ENCODE results near the gene RMI1. TPM values are rescaled to one million over a fixed set of nuclear protein-coding genes. Genes with fewer than 3 reads are reported as not detected.

RMI1 gene
- total and polyA plus RNA-seq, 2 donors = 5.8 to 7.9 TPM

GRCh38 chr9:83964973-83965349, 15.6 kb upstream of the RMI1 start:
- no peaks in the 10 kb centered on the region for H3K9me3 ChIP-seq (ENCODE audit: control insufficient read depth in 2 of 2, insufficient read depth in 1 of 2, low read length in 1 of 2)
- no peak for DNase-seq (ENCODE audit: low read depth in 6 of 9, low spot score in 9 of 9)
- no peaks in the 10 kb centered on the region for H3K4me1 ChIP-seq (ENCODE audit: control insufficient read depth in 2 of 2, insufficient read depth in 2 of 2, low read length in 2 of 2)
- H3K27me3 ChIP-seq (ENCODE audit: control insufficient read depth in 2 of 2, insufficient read depth in 1 of 2, low read length in 1 of 2) = no peaks in the 10 kb centered on the region
- H3K27ac ChIP-seq (ENCODE audit: low read depth in 1 of 2, low read length in 1 of 2) = no peak overlapping the region
- no peak overlapping the region for H3K4me3 ChIP-seq (ENCODE audit: low read length in 2 of 2)
- peaks cover 3 to 28% of the 10 kb centered on the region in 2 donors for H3K36me3 ChIP-seq (ENCODE audit: control insufficient read depth in 2 of 2, insufficient read depth in 2 of 2, low read length in 1 of 2)
- WGBS = 93% methylated on average over 2 of the region's 2 CpGs

- no peak for DNase-seq (ENCODE audit: low read depth in 6 of 9, low spot score in 9 of 9)
Observed at GRCh38 chr9:83965350-83966208, 15.0 kb upstream of the RMI1 start.

GRCh38 chr9:83966209-83966582, 14.4 kb upstream of the RMI1 start:
- Histone ChIP-seq H3K4me1 (ENCODE audit: control insufficient read depth in 2 of 2, insufficient read depth in 2 of 2, low read length in 2 of 2) (no peaks in the 10 kb centered on the region), H3K27me3 (ENCODE audit: control insufficient read depth in 2 of 2, insufficient read depth in 1 of 2, low read length in 1 of 2) (no peaks in the 10 kb centered on the region), H3K36me3 (ENCODE audit: control insufficient read depth in 2 of 2, insufficient read depth in 2 of 2, low read length in 1 of 2) (peaks cover 3 to 41% of the 10 kb centered on the region in 2 donors), H3K27ac (ENCODE audit: low read depth in 1 of 2, low read length in 1 of 2) (no peak overlapping the region), H3K4me3 (ENCODE audit: low read length in 2 of 2) (no peak overlapping the region), H3K9me3 (ENCODE audit: control insufficient read depth in 2 of 2, insufficient read depth in 1 of 2, low read length in 1 of 2) (no peaks in the 10 kb centered on the region)
- no peak for DNase-seq (ENCODE audit: low read depth in 6 of 9, low spot score in 9 of 9)
- WGBS = 97% methylated on average over 8 of the region's 8 CpGs

More at GRCh38 chr9:83965350-83966208, 15.0 kb upstream of the RMI1 start:
- Histone ChIP-seq H3K4me1 (ENCODE audit: control insufficient read depth in 2 of 2, insufficient read depth in 2 of 2, low read length in 2 of 2) (no peaks in the 10 kb centered on the region), H3K27me3 (ENCODE audit: control insufficient read depth in 2 of 2, insufficient read depth in 1 of 2, low read length in 1 of 2) (no peaks in the 10 kb centered on the region), H3K27ac (ENCODE audit: low read depth in 1 of 2, low read length in 1 of 2) (no peak overlapping the region), H3K9me3 (ENCODE audit: control insufficient read depth in 2 of 2, insufficient read depth in 1 of 2, low read length in 1 of 2) (no peaks in the 10 kb centered on the region), H3K4me3 (ENCODE audit: low read length in 2 of 2) (no peak overlapping the region), H3K36me3 (ENCODE audit: control insufficient read depth in 2 of 2, insufficient read depth in 2 of 2, low read length in 1 of 2) (peaks cover 3 to 35% of the 10 kb centered on the region in 2 donors)
- 91% methylated on average over 11 of the region's 11 CpGs for WGBS

- peaks cover 11 to 50% of the 10 kb centered on the region in 2 donors for H3K36me3 ChIP-seq (ENCODE audit: control insufficient read depth in 2 of 2, insufficient read depth in 2 of 2, low read length in 1 of 2)
- no peak overlapping the region for H3K4me3 ChIP-seq (ENCODE audit: low read length in 2 of 2)
- WGBS = 92% methylated on average over 1 of the region's 1 CpG
- H3K4me1 ChIP-seq (ENCODE audit: control insufficient read depth in 2 of 2, insufficient read depth in 2 of 2, low read length in 2 of 2) = no peaks in the 10 kb centered on the region
- no peak overlapping the region for H3K27ac ChIP-seq (ENCODE audit: low read depth in 1 of 2, low read length in 1 of 2)
- no peaks in the 10 kb centered on the region for H3K9me3 ChIP-seq (ENCODE audit: control insufficient read depth in 2 of 2, insufficient read depth in 1 of 2, low read length in 1 of 2)
- no peaks in the 10 kb centered on the region for H3K27me3 ChIP-seq (ENCODE audit: control insufficient read depth in 2 of 2, insufficient read depth in 1 of 2, low read length in 1 of 2)
- DNase-seq (ENCODE audit: low read depth in 6 of 9, low spot score in 9 of 9) = no peak
Observed at GRCh38 chr9:83967073-83967472, 13.5 kb upstream of the RMI1 start.

- H3K27me3 ChIP-seq (ENCODE audit: control insufficient read depth in 2 of 2, insufficient read depth in 1 of 2, low read length in 1 of 2) = no peaks in the 10 kb centered on the region
- no peaks in the 10 kb centered on the region for H3K9me3 ChIP-seq (ENCODE audit: control insufficient read depth in 2 of 2, insufficient read depth in 1 of 2, low read length in 1 of 2)
- peaks cover 24 to 73% of the 10 kb centered on the region in 2 donors for H3K36me3 ChIP-seq (ENCODE audit: control insufficient read depth in 2 of 2, insufficient read depth in 2 of 2, low read length in 1 of 2)
- H3K27ac ChIP-seq (ENCODE audit: low read depth in 1 of 2, low read length in 1 of 2) = no peak overlapping the region
- 94% methylated on average over 3 of the region's 3 CpGs for WGBS
- H3K4me1 ChIP-seq (ENCODE audit: control insufficient read depth in 2 of 2, insufficient read depth in 2 of 2, low read length in 2 of 2) = no peaks in the 10 kb centered on the region
- H3K4me3 ChIP-seq (ENCODE audit: low read length in 2 of 2) = no peak overlapping the region
- DNase-seq (ENCODE audit: low read depth in 6 of 9, low spot score in 9 of 9) = no peak
Observed at GRCh38 chr9:83969602-83970001, 11.0 kb upstream of the RMI1 start.

- H3K27me3 ChIP-seq (ENCODE audit: control insufficient read depth in 2 of 2, insufficient read depth in 1 of 2, low read length in 1 of 2) = no peaks in the 10 kb centered on the region
- no peak overlapping the region for H3K27ac ChIP-seq (ENCODE audit: low read depth in 1 of 2, low read length in 1 of 2)
- whole genome bisulfite sequencing = 96% methylated on average over 6 of the region's 6 CpGs
- no peak overlapping the region for H3K4me3 ChIP-seq (ENCODE audit: low read length in 2 of 2)
- DNase-seq (ENCODE audit: low read depth in 6 of 9, low spot score in 9 of 9) = no peak
- no peaks in the 10 kb centered on the region for H3K4me1 ChIP-seq (ENCODE audit: control insufficient read depth in 2 of 2, insufficient read depth in 2 of 2, low read length in 2 of 2)
- peaks cover 35 to 89% of the 10 kb centered on the region in 2 donors for H3K36me3 ChIP-seq (ENCODE audit: control insufficient read depth in 2 of 2, insufficient read depth in 2 of 2, low read length in 1 of 2)
- H3K9me3 ChIP-seq (ENCODE audit: control insufficient read depth in 2 of 2, insufficient read depth in 1 of 2, low read length in 1 of 2) = no peaks in the 10 kb centered on the region
Observed at GRCh38 chr9:83971485-83971884, 9.1 kb upstream of the RMI1 start.

- no peaks in the 10 kb centered on the region for H3K4me1 ChIP-seq (ENCODE audit: control insufficient read depth in 2 of 2, insufficient read depth in 2 of 2, low read length in 2 of 2)
- no peak overlapping the region for H3K27ac ChIP-seq (ENCODE audit: low read depth in 1 of 2, low read length in 1 of 2)
- no peak overlapping the region for H3K4me3 ChIP-seq (ENCODE audit: low read length in 2 of 2)
- H3K36me3 ChIP-seq (ENCODE audit: control insufficient read depth in 2 of 2, insufficient read depth in 2 of 2, low read length in 1 of 2) = peaks cover 35 to 92% of the 10 kb centered on the region in 2 donors
- DNase-seq (ENCODE audit: low read depth in 6 of 9, low spot score in 9 of 9) = no peak
- no peaks in the 10 kb centered on the region for H3K9me3 ChIP-seq (ENCODE audit: control insufficient read depth in 2 of 2, insufficient read depth in 1 of 2, low read length in 1 of 2)
- WGBS = 88% methylated on average over 2 of the region's 2 CpGs
- no peaks in the 10 kb centered on the region for H3K27me3 ChIP-seq (ENCODE audit: control insufficient read depth in 2 of 2, insufficient read depth in 1 of 2, low read length in 1 of 2)
Observed at GRCh38 chr9:83972286-83972685, 8.3 kb upstream of the RMI1 start.

- WGBS = 97% methylated on average over 12 of the region's 12 CpGs
- no peak for DNase-seq (ENCODE audit: low read depth in 6 of 9, low spot score in 9 of 9)
- no peaks in the 10 kb centered on the region for H3K4me1 ChIP-seq (ENCODE audit: control insufficient read depth in 2 of 2, insufficient read depth in 2 of 2, low read length in 2 of 2)
- no peaks in the 10 kb centered on the region for H3K27me3 ChIP-seq (ENCODE audit: control insufficient read depth in 2 of 2, insufficient read depth in 1 of 2, low read length in 1 of 2)
- H3K36me3 ChIP-seq (ENCODE audit: control insufficient read depth in 2 of 2, insufficient read depth in 2 of 2, low read length in 1 of 2) = peaks cover 32 to 76% of the 10 kb centered on the region in 2 donors
- no peak overlapping the region for H3K4me3 ChIP-seq (ENCODE audit: low read length in 2 of 2)
- peaks cover 0 to 4% of the 10 kb centered on the region in 2 donors for H3K9me3 ChIP-seq (ENCODE audit: control insufficient read depth in 2 of 2, insufficient read depth in 1 of 2, low read length in 1 of 2)
- H3K27ac ChIP-seq (ENCODE audit: low read depth in 1 of 2, low read length in 1 of 2) = no peak overlapping the region
Observed at GRCh38 chr9:83975300-83975699, 5.3 kb upstream of the RMI1 start.

GRCh38 chr9:83976372-83976771, 4.2 kb upstream of the RMI1 start:
- Histone ChIP-seq H3K4me3 (ENCODE audit: low read length in 2 of 2) (no peak overlapping the region), H3K9me3 (ENCODE audit: control insufficient read depth in 2 of 2, insufficient read depth in 1 of 2, low read length in 1 of 2) (peaks cover 0 to 4% of the 10 kb centered on the region in 2 donors), H3K36me3 (ENCODE audit: control insufficient read depth in 2 of 2, insufficient read depth in 2 of 2, low read length in 1 of 2) (peaks cover 31 to 65% of the 10 kb centered on the region in 2 donors), H3K4me1 (ENCODE audit: control insufficient read depth in 2 of 2, insufficient read depth in 2 of 2, low read length in 2 of 2) (no peaks in the 10 kb centered on the region), H3K27ac (ENCODE audit: low read depth in 1 of 2, low read length in 1 of 2) (no peak overlapping the region), H3K27me3 (ENCODE audit: control insufficient read depth in 2 of 2, insufficient read depth in 1 of 2, low read length in 1 of 2) (no peaks in the 10 kb centered on the region)
- no peak for DNase-seq (ENCODE audit: low read depth in 6 of 9, low spot score in 9 of 9)
- WGBS = 92% methylated on average over 2 of the region's 2 CpGs
